ENCODE results near the gene JPH3. TPM values are rescaled to one million over a fixed set of nuclear protein-coding genes. Genes with fewer than 3 reads are reported as not detected.

The JPH3 gene
- polyA plus RNA-seq, 1 experiment, result 0.02 TPM

DNA sequence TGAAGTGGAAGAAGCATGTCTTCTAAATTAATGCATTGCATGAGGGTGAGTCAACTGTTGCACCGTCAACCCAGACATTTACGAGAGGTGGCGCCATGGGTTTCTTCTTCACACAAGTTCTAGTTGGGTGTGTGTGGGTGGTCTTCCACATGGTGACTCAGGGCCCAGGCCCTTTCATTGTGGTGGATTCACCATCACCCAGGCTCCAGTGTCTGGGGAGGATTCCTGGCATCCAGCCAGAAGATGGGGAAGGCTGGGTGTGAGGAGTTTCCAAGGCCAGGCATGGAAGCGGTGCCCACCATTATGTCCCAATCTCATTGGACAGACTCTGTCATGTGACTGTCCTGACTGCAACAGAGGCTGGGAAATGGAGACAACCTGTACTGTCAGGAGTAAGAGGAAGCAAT lies 21.4 kb upstream of the JPH3 start:
- Histone ChIP-seq H3K27me3 (ENCODE audit: control insufficient read depth, insufficient read depth, low read length) (no peaks in the 10 kb centered on the region), H3K27ac (ENCODE audit: low read depth, low read length) (peak overlapping the region; percentile 11), H3K9me3 (ENCODE audit: control insufficient read depth, insufficient read depth, low read length) (no peaks in the 10 kb centered on the region; the same call in 1 of the 2 replicates), H3K4me3 (ENCODE audit: low read depth, low read length) (no peak overlapping the region)
- ChIA-PET POLR2A (no interaction called here), CTCF (no interaction called here)
- no peak for DNase-seq (ENCODE audit: low read depth, low spot score)
- no peak for TF ChIP-seq CTCF (IDR thresholded peaks at IDR 0.05; ENCODE audit: low read depth, low read length)

GRCh38 chr16:87581857-87582215 lies 20.5 kb upstream of the JPH3 start:
- Histone ChIP-seq H3K27ac (ENCODE audit: low read depth, low read length) (peak overlapping the region; percentile 99), H3K9me3 (ENCODE audit: control insufficient read depth, insufficient read depth, low read length) (no peaks in the 10 kb centered on the region; the same call in 1 of the 2 replicates), H3K27me3 (ENCODE audit: control insufficient read depth, insufficient read depth, low read length) (no peaks in the 10 kb centered on the region), H3K4me3 (ENCODE audit: low read depth, low read length) (peak overlapping the region; percentile 32; the same call in 1 of the 2 replicates)
- POLR2A ChIA-PET, result interaction anchor here (0.7 to 1.4 kb wide), 7 partner anchors 10 to 199 kb away, joined by 3 to 8 read pairs (median 5); partner anchors contain the start of genes FBXO31 and KLHDC4
- CTCF ChIA-PET, result interaction anchor here (1.8 to 2.4 kb wide), 3 partner anchors 11 to 165 kb away, joined by 7 to 15 read pairs (median 11); no protein-coding TSS in a partner anchor
- TF ChIP-seq CTCF (IDR thresholded peaks at IDR 0.05; ENCODE audit: low read depth, low read length), result no peak
- DNase-seq (ENCODE audit: low read depth, low spot score), result peak; percentile 95

- H3K9me3 ChIP-seq (ENCODE audit: control insufficient read depth, insufficient read depth, low read length), result no peaks in the 10 kb centered on the region; the same call in 1 of the 2 replicates
- CTCF ChIA-PET, result interaction anchor here (1.8 to 2.4 kb wide), 3 partner anchors 11 to 166 kb away, joined by 7 to 15 read pairs (median 11); no protein-coding TSS in a partner anchor
- no peaks in the 10 kb centered on the region for H3K27me3 ChIP-seq (ENCODE audit: control insufficient read depth, insufficient read depth, low read length)
- POLR2A ChIA-PET, result interaction anchor here (0.9 to 1.4 kb wide), 7 partner anchors 25 to 199 kb away, joined by 3 to 6 read pairs (median 5); partner anchors contain the start of genes FBXO31 and KLHDC4
- peak overlapping the region; percentile 32 for H3K4me3 ChIP-seq (ENCODE audit: low read depth, low read length)
- no peak for DNase-seq (ENCODE audit: low read depth, low spot score)
- peak overlapping the region; percentile 99 for H3K27ac ChIP-seq (ENCODE audit: low read depth, low read length)
- no peak for TF ChIP-seq CTCF (IDR thresholded peaks at IDR 0.05; ENCODE audit: low read depth, low read length)
These were observed 19.9 kb upstream of the JPH3 start for GRCh38 chr16:87582216-87582965.

- CTCF ChIA-PET, result interaction anchor here (1.8 to 2.4 kb wide), 3 partner anchors 12 to 166 kb away, joined by 7 to 15 read pairs (median 11); no protein-coding TSS in a partner anchor
- Histone ChIP-seq H3K4me3 (ENCODE audit: low read depth, low read length) (no peak overlapping the region), H3K9me3 (ENCODE audit: control insufficient read depth, insufficient read depth, low read length) (no peaks in the 10 kb centered on the region; the same call in 1 of the 2 replicates), H3K27me3 (ENCODE audit: control insufficient read depth, insufficient read depth, low read length) (no peaks in the 10 kb centered on the region), H3K27ac (ENCODE audit: low read depth, low read length) (peak overlapping the region; percentile 99)
- POLR2A ChIA-PET, result interaction anchor here (1.4 kb wide), 1 partner anchor 84 kb away, joined by 6 read pairs; no protein-coding TSS in a partner anchor
- DNase-seq (ENCODE audit: low read depth, low spot score), result no peak
- TF ChIP-seq CTCF (IDR thresholded peaks at IDR 0.05; ENCODE audit: low read depth, low read length), result no peak
These were observed 19.4 kb upstream of the JPH3 start for GRCh38 chr16:87582966-87583325.
